Stimulated activated naive CD8-positive, alpha-beta T cell treated with anti-CD3 and anti-CD28 coated beads, Interleukin-15, Interleukin-2, amounts not matched to agents 100 ng/mL and 50 ng/mL, for 24 hours (primary cell): ENCODE results near the gene CLHC1.
"Not testable (repeated sequence)": the region's sequence is repeated elsewhere in the genome, so short reads cannot be mapped to it uniquely, and the experiment has no call there.

Experiments
- H3K27ac Mint-ChIP-seq: one replicate; pipeline ENCODE4 v1.8.0; 2021; ENCODE audit warnings: mild to moderate bottlenecking, mixed read lengths
- H3K27me3 Mint-ChIP-seq: one replicate; pipeline ENCODE4 v1.8.0; 2021; ENCODE audit warnings: mixed read lengths
- H3K36me3 Mint-ChIP-seq: one replicate; pipeline ENCODE4 v1.8.0; 2021; ENCODE audit warnings: low read depth, mixed read lengths
- H3K4me1 Mint-ChIP-seq: one replicate; pipeline ENCODE4 v1.8.0; 2021; ENCODE audit warnings: low read depth, mixed read lengths
- H3K4me3 Mint-ChIP-seq: one replicate; pipeline ENCODE4 v1.8.0; 2021; ENCODE audit warnings: mild to moderate bottlenecking, mixed read lengths
- H3K9me3 Mint-ChIP-seq: one replicate; pipeline ENCODE4 v1.8.0; 2021; ENCODE audit warnings: mixed read lengths

The CLHC1 gene

DNA sequence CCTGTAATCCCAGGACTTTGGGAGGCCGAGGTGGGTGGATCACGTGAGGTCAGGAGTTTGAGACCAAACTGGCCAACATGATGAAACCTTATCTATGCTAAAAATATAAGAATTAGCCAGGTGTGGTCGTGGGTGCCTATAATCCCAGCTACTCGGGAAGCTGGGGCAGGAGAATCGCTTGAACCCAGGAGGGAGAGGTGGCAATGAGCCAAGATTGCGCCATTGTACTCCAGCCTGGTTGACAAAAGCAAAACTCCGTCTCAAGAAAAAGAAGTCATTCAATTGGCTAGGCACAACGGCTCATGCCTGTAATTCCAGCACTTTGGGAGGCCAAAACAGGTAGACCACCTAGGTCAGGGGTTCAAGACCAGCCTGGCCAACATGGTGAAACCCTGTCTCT lies 9.5 kb upstream of the CLHC1 start:
- H3K27me3 Mint-ChIP-seq, H3K4me1 Mint-ChIP-seq, H3K4me3 Mint-ChIP-seq, H3K27ac Mint-ChIP-seq, H3K9me3 Mint-ChIP-seq: not testable (repeated sequence)
- peaks cover 51% of the 10 kb centered on the region for H3K36me3 Mint-ChIP-seq

DNA sequence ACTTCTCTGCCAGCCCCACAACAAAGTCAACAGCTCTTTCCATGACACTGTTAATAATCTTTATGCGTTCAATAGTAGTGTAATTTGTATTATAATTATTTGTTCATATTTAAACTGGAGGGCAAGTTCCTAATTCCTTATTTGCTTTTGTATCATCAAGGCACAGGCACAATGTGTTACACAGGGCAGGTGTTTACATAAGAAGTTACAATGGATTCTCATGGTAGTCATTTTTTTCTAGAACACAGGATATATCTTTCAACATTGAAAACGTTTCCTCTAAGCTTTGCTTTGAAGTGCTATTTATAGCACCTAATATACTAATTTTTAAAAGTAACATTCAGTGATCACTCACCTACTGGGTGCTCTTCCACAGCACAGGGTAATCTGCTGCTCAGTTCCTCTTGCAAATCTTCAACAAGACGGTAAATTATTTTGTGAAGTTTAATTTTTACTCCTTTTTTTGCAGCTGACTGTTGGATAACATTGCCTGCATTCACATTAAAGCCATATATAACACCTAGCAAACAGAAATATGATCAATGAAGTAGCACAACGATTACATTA lies 7.6 kb upstream of the CLHC1 start:
- Mint-ChIP-seq H3K27me3 (no peaks in the 10 kb centered on the region), H3K4me1 (peaks cover 15% of the 10 kb centered on the region), H3K4me3 (no peak overlapping the region), H3K9me3 (no peaks in the 10 kb centered on the region), H3K27ac (no peak overlapping the region), H3K36me3 (peaks cover 59% of the 10 kb centered on the region)

DNA sequence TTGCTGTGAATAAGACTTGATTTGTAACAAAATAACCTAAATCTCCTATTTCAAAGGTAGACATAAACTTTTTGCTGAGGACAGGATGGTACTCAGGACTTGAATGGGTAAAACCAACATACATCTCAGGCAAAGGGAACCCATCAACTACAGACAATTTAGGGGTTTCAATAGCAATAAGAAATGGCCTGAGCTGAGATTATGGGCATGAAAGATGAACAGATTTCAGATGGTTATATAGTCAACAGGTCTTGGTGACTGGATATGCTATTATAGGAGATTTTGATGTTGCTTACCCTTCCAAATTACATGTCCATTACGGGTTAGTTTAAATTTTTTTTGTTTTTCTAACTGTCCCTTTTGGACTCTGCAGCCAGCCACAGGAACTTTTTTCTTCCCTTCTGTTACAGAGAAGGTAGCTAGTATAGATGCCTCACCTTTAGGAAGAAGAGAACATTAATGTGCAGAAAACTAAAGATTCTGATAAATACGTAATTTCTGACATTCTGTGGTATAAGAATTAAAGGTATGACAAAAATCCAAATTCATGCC lies 5.0 kb upstream of the CLHC1 start:
- no peak overlapping the region for H3K27ac Mint-ChIP-seq
- no peak overlapping the region for H3K4me3 Mint-ChIP-seq
- H3K4me1 Mint-ChIP-seq, result peaks cover 32% of the 10 kb centered on the region
- no peaks in the 10 kb centered on the region for H3K9me3 Mint-ChIP-seq
- H3K27me3 Mint-ChIP-seq, result no peaks in the 10 kb centered on the region
- peaks cover 68% of the 10 kb centered on the region for H3K36me3 Mint-ChIP-seq

DNA sequence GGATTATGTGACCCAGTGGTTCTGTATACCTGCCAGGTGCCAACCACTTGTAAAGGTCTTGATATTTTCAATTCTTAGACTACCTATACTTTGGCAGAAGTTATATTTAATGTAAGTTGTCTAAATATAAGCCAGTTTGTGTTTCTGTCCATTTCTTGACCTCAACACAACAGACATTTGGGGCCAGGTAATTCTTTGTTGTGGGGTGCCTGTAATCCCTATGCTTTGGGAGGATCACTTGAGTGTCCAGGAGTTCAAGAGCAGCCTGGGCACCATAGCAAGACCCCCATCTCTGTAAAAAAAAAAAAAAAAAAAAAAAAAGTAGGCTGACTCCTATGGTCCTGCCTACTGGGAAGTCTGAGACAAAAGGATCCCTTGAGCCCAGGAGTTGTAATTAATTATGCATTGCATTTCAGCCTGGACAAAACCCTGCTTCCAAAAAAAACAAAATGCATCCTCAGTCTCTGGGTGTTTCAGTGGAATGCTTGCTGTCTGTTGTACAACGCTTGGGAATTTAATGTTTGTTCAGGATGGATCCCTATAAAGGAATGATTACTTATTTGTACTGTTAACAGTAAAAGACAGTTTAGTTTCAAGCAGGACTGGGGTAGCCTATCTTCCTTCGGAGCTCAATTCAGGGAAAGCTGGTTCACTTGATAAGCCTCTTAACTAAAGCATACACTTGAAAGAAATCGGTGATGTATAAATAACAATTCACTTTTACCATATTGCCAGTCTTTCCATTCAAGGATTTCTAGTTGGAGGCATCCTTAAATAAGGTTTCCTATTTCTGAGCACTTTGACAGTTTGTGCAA lies 3.8 kb upstream of the CLHC1 start:
- no peaks in the 10 kb centered on the region for H3K27me3 Mint-ChIP-seq
- peak overlapping the region; percentile 49 for H3K27ac Mint-ChIP-seq
- H3K36me3 Mint-ChIP-seq, result peaks cover 68% of the 10 kb centered on the region
- H3K4me3 Mint-ChIP-seq, result peak overlapping the region; percentile 99
- H3K4me1 Mint-ChIP-seq, result peaks cover 39% of the 10 kb centered on the region
- H3K9me3 Mint-ChIP-seq, result no peaks in the 10 kb centered on the region

GRCh38 chr2:55233658-55233940 lies 1.5 kb upstream of the CLHC1 start:
- H3K4me1 Mint-ChIP-seq, result peaks cover 54% of the 10 kb centered on the region
- peak overlapping the region; percentile 99 for H3K27ac Mint-ChIP-seq
- no peaks in the 10 kb centered on the region for H3K27me3 Mint-ChIP-seq
- H3K9me3 Mint-ChIP-seq, result no peaks in the 10 kb centered on the region
- peaks cover 70% of the 10 kb centered on the region for H3K36me3 Mint-ChIP-seq
- peak overlapping the region; percentile 99 for H3K4me3 Mint-ChIP-seq

- H3K4me3 Mint-ChIP-seq, result peak overlapping the region; percentile 99
- H3K9me3 Mint-ChIP-seq, result no peaks in the 10 kb centered on the region
- no peaks in the 10 kb centered on the region for H3K27me3 Mint-ChIP-seq
- peaks cover 59% of the 10 kb centered on the region for H3K4me1 Mint-ChIP-seq
- peaks cover 72% of the 10 kb centered on the region for H3K36me3 Mint-ChIP-seq
- peak overlapping the region; percentile 99 for H3K27ac Mint-ChIP-seq
Measured at GRCh38 chr2:55232863-55233657, 967 bp upstream of the CLHC1 start.

DNA sequence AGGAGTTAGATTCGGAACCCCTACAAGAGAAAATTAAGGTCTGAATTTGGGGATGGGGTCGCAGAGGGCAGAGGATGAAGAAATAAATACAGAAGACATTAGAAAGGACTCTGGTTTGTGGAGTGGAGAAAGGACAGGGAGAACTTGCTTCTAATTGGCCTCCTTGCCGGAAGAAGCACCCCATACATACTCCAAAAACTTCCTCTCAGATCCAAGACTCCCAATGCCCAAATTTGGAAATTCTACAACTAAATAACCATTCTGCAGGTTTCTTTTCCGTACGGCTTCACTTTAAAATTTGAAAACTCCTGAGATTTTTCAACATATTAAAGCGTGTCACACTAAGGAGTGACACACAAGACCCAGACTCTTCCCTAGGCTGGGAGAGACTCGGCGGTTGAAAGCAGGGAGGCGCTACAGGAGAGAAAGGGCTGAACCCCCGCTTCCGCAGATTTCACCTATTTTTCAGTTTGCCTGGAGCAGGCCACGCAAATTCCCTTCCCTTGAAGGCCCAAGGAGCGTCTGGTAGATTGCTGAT lies 478 bp downstream of the CLHC1 start:
- no peaks in the 10 kb centered on the region for H3K9me3 Mint-ChIP-seq
- peak overlapping the region; percentile 99 for H3K27ac Mint-ChIP-seq
- no peaks in the 10 kb centered on the region for H3K27me3 Mint-ChIP-seq
- H3K4me1 Mint-ChIP-seq, result peaks cover 69% of the 10 kb centered on the region
- H3K36me3 Mint-ChIP-seq, result peaks cover 64% of the 10 kb centered on the region
- peak overlapping the region; percentile 99 for H3K4me3 Mint-ChIP-seq

- H3K27me3 Mint-ChIP-seq, result no peaks in the 10 kb centered on the region
- no peaks in the 10 kb centered on the region for H3K9me3 Mint-ChIP-seq
- H3K27ac Mint-ChIP-seq, result no peak overlapping the region
- peaks cover 62% of the 10 kb centered on the region for H3K4me1 Mint-ChIP-seq
- peak overlapping the region; percentile 99 for H3K4me3 Mint-ChIP-seq
- peaks cover 54% of the 10 kb centered on the region for H3K36me3 Mint-ChIP-seq
Measured at GRCh38 chr2:55230551-55230950, 1.5 kb downstream of the CLHC1 start.

DNA sequence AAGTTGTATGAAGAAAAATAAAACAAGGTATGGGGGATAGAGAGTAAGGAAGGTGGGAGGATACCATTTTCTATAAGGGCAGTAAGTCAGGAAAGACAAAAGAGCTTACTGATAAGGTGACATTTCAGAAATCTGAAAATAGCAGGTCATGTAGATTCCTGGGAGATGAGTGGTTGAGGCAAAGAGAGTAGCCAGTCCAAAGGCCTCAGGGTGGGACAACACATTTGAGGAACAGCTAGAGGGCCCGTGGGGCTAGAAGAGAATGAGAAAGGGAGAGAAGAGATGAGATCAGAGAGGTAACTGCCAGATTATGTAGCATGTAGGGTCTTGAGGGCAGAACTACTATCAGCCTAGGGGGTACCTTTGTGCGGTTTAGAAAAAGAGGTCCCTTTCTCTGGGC lies 2.9 kb downstream of the CLHC1 start:
- Mint-ChIP-seq H3K36me3 (peaks cover 41% of the 10 kb centered on the region), H3K4me1 (peaks cover 48% of the 10 kb centered on the region), H3K4me3 (no peak overlapping the region), H3K27ac (peak overlapping the region; percentile 13), H3K27me3 (no peaks in the 10 kb centered on the region), H3K9me3 (no peaks in the 10 kb centered on the region)

GRCh38 chr2:55228226-55228563 lies 3.9 kb downstream of the CLHC1 start:
- Mint-ChIP-seq H3K4me1 (peaks cover 38% of the 10 kb centered on the region), H3K4me3 (peak overlapping the region; percentile 15), H3K36me3 (peaks cover 30% of the 10 kb centered on the region), H3K9me3 (no peaks in the 10 kb centered on the region), H3K27ac (peak overlapping the region; percentile 8), H3K27me3 (no peaks in the 10 kb centered on the region)

DNA sequence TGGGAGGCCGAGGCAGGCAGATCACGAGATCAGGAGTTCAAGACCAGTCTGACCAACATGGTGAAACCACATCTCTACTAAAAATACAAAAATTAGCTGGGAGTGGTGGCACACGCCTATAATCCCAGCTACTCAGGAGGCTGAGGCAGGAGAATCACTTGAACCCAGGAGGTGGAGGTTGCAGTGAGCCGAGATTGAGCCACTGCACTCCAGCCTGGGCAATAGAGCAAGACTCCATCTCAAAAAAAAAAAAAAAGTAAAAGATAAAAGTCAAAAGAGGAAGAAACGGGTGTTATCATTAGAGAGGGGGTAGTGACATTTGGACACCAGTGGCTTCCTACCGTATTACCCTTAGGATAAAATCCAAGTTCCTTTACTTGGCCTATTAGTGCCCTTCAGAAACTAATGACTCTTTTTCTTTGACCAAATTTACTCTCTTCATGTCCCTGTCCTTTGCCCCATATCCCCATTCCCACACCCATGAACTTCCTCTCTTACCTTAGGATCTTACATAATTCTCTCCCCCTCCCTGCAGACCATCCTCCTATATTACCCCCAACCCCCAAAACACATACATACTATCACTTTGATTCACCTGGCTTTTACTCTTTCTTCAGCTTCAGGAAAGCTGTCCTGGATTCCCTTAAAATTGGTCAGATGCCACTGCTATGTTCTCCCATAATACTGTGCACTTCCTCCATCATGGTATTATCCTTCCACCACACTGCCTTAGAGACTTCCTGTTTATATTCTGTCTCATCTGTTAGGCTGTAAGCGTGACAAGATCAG lies 4.5 kb downstream of the CLHC1 start:
- not testable (repeated sequence) for H3K27me3 Mint-ChIP-seq, H3K9me3 Mint-ChIP-seq
- Mint-ChIP-seq H3K36me3 (peaks cover 25% of the 10 kb centered on the region), H3K4me1 (peaks cover 41% of the 10 kb centered on the region), H3K4me3 (peak overlapping the region; percentile 15), H3K27ac (peak overlapping the region; percentile 8)

DNA sequence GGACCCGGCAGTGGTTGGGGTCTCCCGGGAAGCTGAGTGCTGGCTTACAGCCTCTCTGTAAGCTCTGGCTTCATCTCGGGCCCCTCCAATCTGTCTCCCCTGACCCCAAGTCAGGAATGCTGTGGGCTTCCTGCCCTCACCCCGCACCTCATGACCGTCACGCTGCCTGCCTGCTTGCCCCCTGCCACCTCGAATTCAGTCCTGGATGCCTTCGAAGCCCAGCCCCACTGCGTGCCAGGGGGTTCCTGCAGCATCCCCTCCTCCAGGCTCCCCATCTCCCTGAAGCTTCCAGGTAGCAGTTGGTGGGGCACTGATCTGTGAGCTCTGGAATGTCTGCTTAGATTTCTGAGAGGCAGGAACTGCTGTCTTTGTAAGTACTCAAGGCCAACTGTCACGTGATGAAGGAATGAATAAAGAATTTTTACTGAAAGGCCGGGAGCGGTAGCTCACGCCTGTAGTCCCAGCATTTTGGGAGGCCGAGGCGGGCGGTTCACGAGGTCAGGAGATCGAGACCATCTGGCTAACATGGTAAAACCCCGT lies 6.5 kb downstream of the CLHC1 start:
- H3K27ac Mint-ChIP-seq, result no peak overlapping the region
- peaks cover 49% of the 10 kb centered on the region for H3K4me1 Mint-ChIP-seq
- H3K9me3 Mint-ChIP-seq, result no peaks in the 10 kb centered on the region
- peaks cover 20% of the 10 kb centered on the region for H3K36me3 Mint-ChIP-seq
- no peaks in the 10 kb centered on the region for H3K27me3 Mint-ChIP-seq
- no peak overlapping the region for H3K4me3 Mint-ChIP-seq

- Mint-ChIP-seq H3K4me3 (no peak overlapping the region), H3K27ac (no peak overlapping the region), H3K36me3 (peaks cover 15% of the 10 kb centered on the region), H3K9me3 (no peaks in the 10 kb centered on the region), H3K4me1 (peaks cover 45% of the 10 kb centered on the region), H3K27me3 (no peaks in the 10 kb centered on the region)
Measured at GRCh38 chr2:55224761-55225261, 7.3 kb downstream of the CLHC1 start.
